ACC112 (cell line): Measurements from ENCODE around the gene AKR1C8.
"Not testable (repeated sequence)": the region's sequence is repeated elsewhere in the genome, so short reads cannot be mapped to it uniquely, and the experiment has no call there.

Experiments used
- H2AFZ ChIP-seq: fragments of 200-600 bp; sonication (generic); one replicate; pipeline ENCODE4 v1.6.0; 2017; ENCODE audit warnings: antibody characterized with exemption, low read length; ENCODE audit not compliant: unreplicated experiment
- H3K27ac ChIP-seq: fragments of 200-600 bp; sonication (generic); 2 replicates; pipeline ENCODE4 v1.5.1; 2014; ENCODE audit warnings: low read depth, mild to moderate bottlenecking, antibody characterized with exemption, low read length, moderate library complexity
- H3K27me3 ChIP-seq: fragments of 200-600 bp; sonication (generic); 2 replicates; pipeline ENCODE4 v1.6.1; 2014; ENCODE audit warnings: mild to moderate bottlenecking, antibody characterized with exemption, low read length, moderate library complexity, mixed read lengths; ENCODE audit not compliant: insufficient read depth
- H3K36me3 ChIP-seq: fragments of 200-600 bp; sonication (generic); 2 replicates; pipeline ENCODE4 v1.6.1; 2016; ENCODE audit warnings: mild to moderate bottlenecking, antibody characterized with exemption, low read length, moderate library complexity, mixed read lengths; ENCODE audit not compliant: insufficient read depth
- H3K4me1 ChIP-seq: fragments of 200-600 bp; sonication (generic); one replicate; pipeline ENCODE4 v1.6.1; 2016; ENCODE audit warnings: low read length, mixed read lengths; ENCODE audit not compliant: insufficient read depth, unreplicated experiment, control insufficient read depth
- H3K4me3 ChIP-seq: fragments of 200-600 bp; sonication (generic); 2 replicates; pipeline ENCODE4 v1.5.1; 2014; ENCODE audit warnings: mild to moderate bottlenecking, low read depth, low read length
- H3K79me2 ChIP-seq: fragments of 200-600 bp; sonication (generic); one replicate; pipeline ENCODE4 v1.6.0; 2016; ENCODE audit warnings: low read length; ENCODE audit not compliant: control insufficient read depth, unreplicated experiment, insufficient read depth

The AKR1C8 gene

DNA sequence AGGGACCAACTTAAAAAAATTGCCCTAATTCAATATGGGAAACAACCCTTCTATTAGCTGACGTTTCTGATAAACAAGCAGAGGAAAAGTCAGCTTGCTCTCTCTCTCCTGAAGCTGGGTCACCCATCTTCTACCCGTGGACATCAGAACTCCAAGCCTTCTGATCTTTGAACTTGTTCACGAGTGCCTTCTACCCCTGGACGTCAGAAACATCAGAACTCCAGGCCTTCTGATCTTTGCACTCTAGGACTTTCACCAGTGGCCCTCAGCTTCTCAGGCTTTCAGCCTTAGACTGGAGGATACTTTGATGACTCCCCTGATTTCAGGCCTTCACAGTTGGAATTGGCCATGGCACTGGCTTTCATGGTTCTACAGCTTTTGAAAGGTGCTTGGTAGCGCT lies 41.8 kb downstream of the AKR1C8 start:
- Histone ChIP-seq H3K4me1 (no peaks in the 10 kb centered on the region), H3K27ac (no peak overlapping the region), H3K27me3 (peaks cover 16% of the 10 kb centered on the region; the same call in 1 of the 2 replicates), H3K4me3 (no peak overlapping the region), H3K36me3 (no peaks in the 10 kb centered on the region), H2AFZ (no peak overlapping the region), H3K79me2 (no peaks in the 10 kb centered on the region)

DNA sequence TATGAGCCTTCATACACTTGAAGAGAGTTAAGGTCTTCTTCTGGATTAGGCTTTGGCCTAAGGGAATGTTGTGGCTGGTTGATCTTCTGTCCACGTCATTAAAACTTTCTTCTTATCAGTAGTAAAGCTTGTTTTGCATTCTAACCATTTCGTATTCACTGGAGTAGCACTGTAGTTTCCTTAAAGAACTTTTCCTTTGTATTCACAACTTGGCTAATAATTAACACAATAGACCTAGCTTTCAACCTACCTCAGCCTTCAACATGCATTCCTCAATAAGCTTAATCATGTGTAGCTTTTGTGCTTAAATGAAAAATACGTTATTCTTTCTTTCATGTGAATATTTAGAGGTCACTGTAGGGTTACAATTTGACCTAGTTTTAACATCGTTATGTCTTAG lies 42.8 kb downstream of the AKR1C8 start:
- Histone ChIP-seq H3K36me3 (no peaks in the 10 kb centered on the region), H3K79me2 (no peaks in the 10 kb centered on the region), H3K4me1 (no peaks in the 10 kb centered on the region), H3K27ac (no peak overlapping the region), H3K27me3 (peaks cover 16% of the 10 kb centered on the region; the same call in 1 of the 2 replicates), H3K4me3 (no peak overlapping the region), H2AFZ (no peak overlapping the region)

DNA sequence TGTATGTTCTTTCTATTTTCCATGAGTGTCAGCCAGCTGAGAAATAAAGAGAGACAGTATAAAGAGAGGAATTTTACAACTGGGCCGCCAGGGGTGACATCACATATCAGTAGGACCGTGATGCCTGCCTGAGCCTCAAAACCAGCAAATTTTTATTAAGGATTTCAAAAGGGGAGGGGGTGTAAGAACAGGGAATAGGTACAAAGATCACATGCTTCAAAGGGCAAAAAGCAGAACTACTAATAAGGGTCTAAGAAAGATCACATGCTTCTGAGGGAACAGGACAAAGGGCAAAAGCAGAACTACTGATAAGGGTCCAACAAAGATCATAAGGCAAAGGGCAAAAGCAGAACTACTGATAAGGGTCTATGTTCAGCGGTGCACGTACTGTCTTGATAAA lies 47.3 kb downstream of the AKR1C8 start:
- H3K4me1 ChIP-seq, H3K36me3 ChIP-seq, H3K27ac ChIP-seq, H3K4me3 ChIP-seq, H3K79me2 ChIP-seq, H2AFZ ChIP-seq: not testable (repeated sequence)
- H3K27me3 ChIP-seq = peaks cover 21% of the 10 kb centered on the region; the same call in 1 of the 2 replicates

DNA sequence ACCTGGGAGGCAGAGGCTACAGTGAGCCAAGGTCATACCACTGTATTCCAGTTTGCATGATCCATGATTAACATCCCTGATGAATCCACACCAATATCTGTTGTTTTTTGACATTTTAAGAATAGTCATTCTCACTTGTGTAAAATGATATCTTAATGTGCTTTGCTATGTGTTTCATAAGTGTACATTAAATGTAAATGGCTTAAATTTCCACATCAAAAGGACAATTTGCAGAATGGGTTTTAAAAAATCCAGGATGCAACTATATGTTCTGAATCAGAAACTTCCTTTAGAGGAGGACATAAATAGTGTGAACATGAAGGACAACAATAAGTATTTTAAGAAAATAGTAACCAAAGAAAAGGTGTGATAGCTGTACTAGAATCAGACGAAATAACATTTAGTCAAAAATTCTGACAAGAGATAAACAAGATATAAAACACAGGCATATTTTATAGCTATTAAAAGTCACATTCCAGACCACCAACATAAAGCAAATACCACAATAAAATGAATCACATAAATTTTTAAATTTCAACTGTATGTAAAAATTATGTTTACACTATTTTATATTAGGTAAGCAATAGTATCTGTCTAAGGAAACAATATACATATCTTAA lies 48.4 kb downstream of the AKR1C8 start:
- Histone ChIP-seq H3K27ac (no peak overlapping the region), H3K4me3 (no peak overlapping the region), H3K4me1 (no peaks in the 10 kb centered on the region), H3K79me2 (no peaks in the 10 kb centered on the region), H3K27me3 (peaks cover 12% of the 10 kb centered on the region; the same call in 1 of the 2 replicates), H3K36me3 (no peaks in the 10 kb centered on the region), H2AFZ (no peak overlapping the region)

DNA sequence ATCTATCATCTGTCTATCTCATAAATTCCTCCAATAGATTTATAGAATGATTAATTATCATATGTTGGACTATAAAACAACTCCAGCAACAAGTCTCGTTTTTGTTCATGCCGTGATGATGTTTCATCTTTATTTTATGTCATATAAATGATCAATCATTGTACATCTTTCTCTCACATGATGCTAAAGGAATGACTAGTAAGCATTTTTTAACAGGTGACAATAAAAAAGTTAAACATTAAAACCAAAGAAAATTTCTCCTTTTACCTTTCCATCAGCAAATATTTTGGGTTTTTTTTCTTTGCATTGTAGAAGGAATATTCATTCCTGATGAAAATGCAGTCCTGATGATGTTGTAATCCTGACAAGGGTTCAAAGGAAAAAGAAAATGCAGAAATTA lies 49.4 kb downstream of the AKR1C8 start:
- no peaks in the 10 kb centered on the region for H3K4me1 ChIP-seq
- no peaks in the 10 kb centered on the region for H3K79me2 ChIP-seq
- H3K4me3 ChIP-seq = no peak overlapping the region
- H2AFZ ChIP-seq = no peak overlapping the region
- no peaks in the 10 kb centered on the region for H3K36me3 ChIP-seq
- peaks cover 10% of the 10 kb centered on the region; the same call in 1 of the 2 replicates for H3K27me3 ChIP-seq
- no peak overlapping the region for H3K27ac ChIP-seq

DNA sequence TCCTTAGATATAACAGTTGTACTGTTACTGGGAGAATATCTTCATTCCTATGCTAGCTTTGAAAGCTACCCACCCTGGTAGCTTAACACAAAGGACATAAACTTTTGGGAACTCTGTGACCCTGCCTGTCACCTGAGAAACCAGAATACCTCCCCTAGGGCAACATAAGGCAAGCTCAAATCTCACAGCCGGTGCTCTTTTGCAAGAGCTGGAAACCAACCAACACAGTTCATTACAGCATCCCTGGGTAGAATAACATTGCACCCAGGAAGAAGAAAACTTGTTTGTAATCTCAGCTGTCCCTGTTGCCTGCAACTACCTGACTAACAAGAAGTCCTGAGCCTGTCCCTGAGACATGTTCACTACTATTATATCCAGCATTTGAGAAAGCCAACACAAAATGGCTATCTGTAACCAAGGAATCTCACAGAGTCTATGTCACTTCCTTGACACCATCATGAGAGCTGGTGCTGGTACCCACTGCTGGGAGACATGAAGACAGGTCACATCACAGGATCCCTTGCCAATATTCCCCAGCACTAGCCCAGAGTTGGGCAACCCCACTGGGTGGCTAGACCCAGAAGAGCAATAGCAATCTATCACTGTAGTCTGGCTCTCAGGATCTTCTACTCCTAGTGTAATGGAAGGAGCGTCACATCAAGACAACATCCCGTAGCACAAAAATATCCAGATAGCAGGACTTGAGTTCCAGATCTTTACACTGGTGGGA lies 59.5 kb downstream of the AKR1C8 start:
- H3K4me3 ChIP-seq = no peak overlapping the region
- peaks cover 37% of the 10 kb centered on the region for H3K27me3 ChIP-seq
- no peaks in the 10 kb centered on the region for H3K36me3 ChIP-seq
- H2AFZ ChIP-seq = no peak overlapping the region
- H3K4me1 ChIP-seq = no peaks in the 10 kb centered on the region
- H3K27ac ChIP-seq = no peak overlapping the region
- no peaks in the 10 kb centered on the region for H3K79me2 ChIP-seq

DNA sequence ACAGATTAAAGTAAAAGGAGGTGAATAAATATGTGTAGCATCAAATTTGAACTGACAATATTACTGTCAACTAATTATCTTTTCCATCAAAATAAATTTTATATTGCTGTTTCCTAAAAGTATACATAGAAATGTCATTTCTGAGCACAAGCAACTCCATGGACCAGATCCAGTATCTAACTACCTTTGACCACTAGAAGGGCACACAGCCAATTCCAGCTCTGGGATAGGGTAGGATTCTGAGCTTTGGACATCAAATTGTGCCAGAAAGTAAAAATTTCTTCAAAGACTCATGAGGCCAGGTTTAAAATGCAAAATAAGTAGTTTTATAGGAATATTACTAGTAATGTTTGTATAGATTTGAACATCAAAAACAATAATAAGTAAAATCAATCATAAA lies 61.1 kb downstream of the AKR1C8 start:
- no peak overlapping the region for H3K27ac ChIP-seq
- H3K27me3 ChIP-seq = peaks cover 24% of the 10 kb centered on the region; the same call in 1 of the 2 replicates
- H3K36me3 ChIP-seq = no peaks in the 10 kb centered on the region
- H3K4me1 ChIP-seq = no peaks in the 10 kb centered on the region
- no peaks in the 10 kb centered on the region for H3K79me2 ChIP-seq
- no peak overlapping the region for H2AFZ ChIP-seq
- H3K4me3 ChIP-seq = no peak overlapping the region

DNA sequence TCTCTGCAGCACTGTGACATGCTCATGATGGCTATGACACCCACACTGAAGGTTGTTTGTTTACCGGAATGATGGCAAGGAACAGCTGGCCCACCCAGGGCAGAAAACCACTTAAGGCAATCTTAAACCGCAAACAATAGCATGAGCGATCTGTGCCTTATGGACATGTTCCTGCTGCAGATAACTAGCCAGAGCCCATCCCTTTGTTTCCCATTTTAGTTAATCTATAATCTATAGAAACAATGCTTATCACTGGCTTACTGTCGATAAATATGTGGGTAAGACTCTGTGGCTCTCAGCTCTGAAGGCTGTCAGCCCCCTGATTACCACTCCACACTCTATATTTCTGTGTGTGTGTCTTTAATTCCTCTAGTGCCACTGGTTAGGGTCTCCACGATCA lies 65.0 kb downstream of the AKR1C8 start:
- not testable (repeated sequence) for H3K79me2 ChIP-seq, H3K4me1 ChIP-seq, H3K4me3 ChIP-seq, H2AFZ ChIP-seq, H3K36me3 ChIP-seq, H3K27ac ChIP-seq
- peaks cover 19% of the 10 kb centered on the region; the same call in 1 of the 2 replicates for H3K27me3 ChIP-seq

DNA sequence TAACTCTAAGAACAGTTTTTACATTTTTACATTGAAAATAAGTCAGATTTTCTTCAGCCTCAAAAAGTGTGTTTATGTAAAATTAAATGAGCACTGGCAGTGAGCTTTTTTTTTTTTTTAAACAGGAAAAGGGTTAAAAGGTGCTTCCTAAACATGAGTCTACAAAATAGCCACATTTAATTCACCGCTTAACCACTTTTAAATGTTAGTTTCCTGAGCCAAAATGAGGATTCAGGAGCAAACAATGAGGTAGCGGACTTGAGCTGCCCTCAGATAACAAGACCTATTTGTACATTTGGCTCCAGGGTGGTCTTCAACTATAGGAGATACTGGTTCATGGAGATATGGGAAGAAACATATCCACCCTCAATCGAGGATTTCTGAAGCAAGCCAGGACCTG lies 67.9 kb downstream of the AKR1C8 start:
- H3K79me2 ChIP-seq = no peaks in the 10 kb centered on the region
- no peak overlapping the region for H3K27ac ChIP-seq
- H2AFZ ChIP-seq = no peak overlapping the region
- no peaks in the 10 kb centered on the region for H3K36me3 ChIP-seq
- H3K27me3 ChIP-seq = peaks cover 4% of the 10 kb centered on the region; the same call in 1 of the 2 replicates
- no peaks in the 10 kb centered on the region for H3K4me1 ChIP-seq
- no peak overlapping the region for H3K4me3 ChIP-seq

DNA sequence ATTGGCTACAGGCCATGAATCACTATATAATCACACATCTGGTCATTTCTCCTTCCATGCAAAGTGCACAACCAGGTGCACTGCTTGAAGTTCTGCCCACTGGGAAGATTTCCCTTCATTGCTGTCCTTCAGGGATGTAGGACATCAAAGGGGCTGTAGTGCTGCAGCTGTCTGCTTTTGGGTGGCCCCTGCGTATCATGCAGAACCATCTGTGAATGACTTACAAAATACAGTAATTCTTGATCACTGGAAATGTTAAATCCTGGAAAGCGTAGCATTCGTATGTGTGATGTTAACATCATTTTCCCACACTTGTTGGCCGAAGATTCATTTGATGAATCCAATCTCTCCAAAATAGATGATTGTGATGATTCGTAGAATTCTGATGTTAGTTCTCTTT lies 68.3 kb downstream of the AKR1C8 start:
- Histone ChIP-seq H3K4me3 (no peak overlapping the region), H2AFZ (no peak overlapping the region), H3K4me1 (no peaks in the 10 kb centered on the region), H3K27ac (no peak overlapping the region), H3K36me3 (no peaks in the 10 kb centered on the region), H3K79me2 (no peaks in the 10 kb centered on the region), H3K27me3 (peaks cover 4% of the 10 kb centered on the region; the same call in 1 of the 2 replicates)

DNA sequence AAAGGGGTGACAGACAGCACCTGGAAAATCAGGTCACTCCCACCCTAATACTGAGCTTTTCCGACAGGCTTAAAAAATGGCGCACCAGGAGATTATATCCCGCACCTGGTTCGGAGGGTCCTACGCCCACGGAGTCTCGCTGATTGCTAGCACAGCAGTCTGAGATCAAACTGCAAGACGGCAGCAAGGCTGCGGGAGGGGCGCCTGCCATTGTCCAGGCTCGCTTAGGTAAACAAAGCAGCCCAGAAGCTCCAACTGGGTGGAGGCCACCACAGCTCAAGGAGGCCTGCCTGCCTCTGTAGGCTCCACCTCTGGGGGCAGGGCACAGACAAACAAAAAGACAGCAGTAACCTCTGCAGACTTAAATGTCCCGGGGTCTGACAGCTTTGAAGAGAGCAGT lies 75.1 kb downstream of the AKR1C8 start:
- not testable (repeated sequence) for H3K4me3 ChIP-seq, H3K4me1 ChIP-seq, H2AFZ ChIP-seq, H3K27me3 ChIP-seq, H3K79me2 ChIP-seq, H3K27ac ChIP-seq
- H3K36me3 ChIP-seq = peaks cover 14% of the 10 kb centered on the region
